WERI-Rb-1 (cell line): ENCODE measurements around the gene PACRGL.
"Not testable (repeated sequence)": the region's sequence is repeated elsewhere in the genome, so short reads cannot be mapped to it uniquely, and the experiment has no call there.

ENCODE experiments used
- DNase-seq: peaks from one replicate; pipeline ENCODE4 v3.0.0-alpha.2; 2020
- H3K27ac ChIP-seq: fragments of 250-450 bp; sonication (Bioruptor Pico); 2 replicates; pipeline ENCODE4 v1.5.1; 2020; ENCODE audit warnings: mild to moderate bottlenecking, moderate library complexity
- H3K27me3 ChIP-seq: fragments of 250-450 bp; sonication (Bioruptor Pico); 2 replicates; pipeline ENCODE4 v1.5.1; 2021; ENCODE audit warnings: mild to moderate bottlenecking, low read depth, moderate library complexity; ENCODE audit not compliant: insufficient read depth, severe bottlenecking
- H3K36me3 ChIP-seq: fragments of 250-450 bp; sonication (Bioruptor Pico); 2 replicates; pipeline ENCODE4 v1.5.1; 2020; ENCODE audit warnings: mild to moderate bottlenecking, moderate library complexity
- H3K4me3 ChIP-seq: 2 replicates; pipeline ENCODE4 v1.5.1; 2011; ENCODE audit warnings: low read depth, mild to moderate bottlenecking, control low read depth, low read length
- H3K9me3 ChIP-seq: fragments of 250-450 bp; sonication (Bioruptor Pico); 2 replicates; pipeline ENCODE4 v1.5.1; 2021; ENCODE audit warnings: mild to moderate bottlenecking, moderate library complexity; ENCODE audit not compliant: severe bottlenecking
- CTCF ChIP-seq: IDR thresholded peaks from 2 replicates; pipeline ENCODE4 v1.5.1; 2011; ENCODE audit warnings: low read depth, mild to moderate bottlenecking, control low read depth, inconsistent platforms, low read length

PACRGL gene

GRCh38 chr4:20761382-20761781, 61.1 kb downstream of the PACRGL start:
- no peak for TF ChIP-seq CTCF
- H3K36me3 ChIP-seq = no peaks in the 10 kb centered on the region
- no peak for DNase-seq
- no peaks in the 10 kb centered on the region for H3K27me3 ChIP-seq
- no peak overlapping the region for H3K27ac ChIP-seq
- H3K4me3 ChIP-seq = no peak overlapping the region
- H3K9me3 ChIP-seq = no peaks in the 10 kb centered on the region

- Histone ChIP-seq H3K27ac (no peak overlapping the region), H3K27me3 (no peaks in the 10 kb centered on the region), H3K9me3 (no peaks in the 10 kb centered on the region), H3K4me3 (no peak overlapping the region), H3K36me3 (no peaks in the 10 kb centered on the region)
- TF ChIP-seq CTCF = no peak
- DNase-seq = no peak
Measured at GRCh38 chr4:20761826-20762225, 61.6 kb downstream of the PACRGL start.

- no peaks in the 10 kb centered on the region for H3K27me3 ChIP-seq
- no peak for TF ChIP-seq CTCF
- DNase-seq = no peak
- no peak overlapping the region for H3K4me3 ChIP-seq
- H3K9me3 ChIP-seq = no peaks in the 10 kb centered on the region
- H3K27ac ChIP-seq = no peak overlapping the region
- no peaks in the 10 kb centered on the region for H3K36me3 ChIP-seq
Measured at GRCh38 chr4:20764366-20764992, 64.2 kb downstream of the PACRGL start.

GRCh38 chr4:20773144-20773997, 73.1 kb downstream of the PACRGL start:
- Histone ChIP-seq H3K4me3 (no peak overlapping the region), H3K9me3 (no peaks in the 10 kb centered on the region), H3K27ac (no peak overlapping the region), H3K36me3 (no peaks in the 10 kb centered on the region), H3K27me3 (no peaks in the 10 kb centered on the region)
- DNase-seq = peak; percentile 61
- peak; percentile 72 for TF ChIP-seq CTCF

- Histone ChIP-seq H3K4me3 (no peak overlapping the region), H3K27ac (no peak overlapping the region), H3K36me3 (no peaks in the 10 kb centered on the region), H3K9me3 (peaks cover 9% of the 10 kb centered on the region), H3K27me3 (no peaks in the 10 kb centered on the region)
- TF ChIP-seq CTCF = no peak
- no peak for DNase-seq
Measured at GRCh38 chr4:20778896-20779295, 78.6 kb downstream of the PACRGL start.

- H3K27ac ChIP-seq, DNase-seq, H3K36me3 ChIP-seq, H3K4me3 ChIP-seq, H3K9me3 ChIP-seq, H3K27me3 ChIP-seq: not testable (repeated sequence)
Measured at GRCh38 chr4:20783134-20783533, 82.9 kb downstream of the PACRGL start.
